Activated naive CD4-positive, alpha-beta T cell treated with anti-CD3 and anti-CD28 coated beads for 36 hours (primary cell): Measurements from ENCODE around the gene MIA2. TPM values are rescaled to one million over a fixed set of nuclear protein-coding genes. Genes with fewer than 3 reads are reported as not detected.

Source experiments
- CTCF ChIA-PET: fragments of 350-600 bp; sonication (Branson Sonifier 250); formaldehyde crosslinking; loops from one replicate; lab custom pipeline; 2021; ENCODE audit warnings: antibody characterized with exemption; lab: Charles Lee
- DNase-seq: peaks from one replicate; pipeline ENCODE4 v3.0.0-alpha.2; 2020
- H3K27ac Mint-ChIP-seq: one replicate; pipeline ENCODE4 v1.8.0; 2021; ENCODE audit warnings: mild to moderate bottlenecking, mixed read lengths
- H3K27me3 Mint-ChIP-seq: one replicate; pipeline ENCODE4 v1.8.0; 2021; ENCODE audit warnings: low read depth, mixed read lengths
- H3K36me3 Mint-ChIP-seq: one replicate; pipeline ENCODE4 v1.8.0; 2021; ENCODE audit warnings: low read depth, mixed read lengths
- H3K4me1 Mint-ChIP-seq: one replicate; pipeline ENCODE4 v1.8.0; 2021; ENCODE audit warnings: low read depth, mixed read lengths
- H3K4me3 Mint-ChIP-seq: one replicate; pipeline ENCODE4 v1.8.0; 2021; ENCODE audit warnings: mild to moderate bottlenecking, moderate library complexity, mixed read lengths
- H3K9me3 Mint-ChIP-seq: one replicate; pipeline ENCODE4 v1.8.0; 2021; ENCODE audit warnings: mixed read lengths
- intact Hi-C: fragments of 100-400 bp; cut with micrococcal nuclease; formaldehyde crosslinking; loops from one replicate; pipeline ENCODE4 v1.15.1; 2023
- total RNA-seq, 2 experiments: library from RNA; stranded (reverse); gene quantifications; one replicate each; pipeline ENCODE4 v1.2.3, GENCODE V29; 2021

Gene MIA2
- total RNA-seq, 2 experiments from 2014 or later = 19.9 to 20.9 TPM

- no peak overlapping the region for H3K4me3 Mint-ChIP-seq
- intact Hi-C loops = no loop called here
- CTCF ChIA-PET = interaction anchor here (0.6 kb wide), 1 partner anchor 488 kb away, joined by 3 read pairs; no protein-coding TSS in a partner anchor
- no peaks in the 10 kb centered on the region for H3K27me3 Mint-ChIP-seq
- H3K36me3 Mint-ChIP-seq = peaks cover 57% of the 10 kb centered on the region
- no peak for DNase-seq
- H3K9me3 Mint-ChIP-seq = peaks cover 28% of the 10 kb centered on the region
- no peaks in the 10 kb centered on the region for H3K4me1 Mint-ChIP-seq
- no peak overlapping the region for H3K27ac Mint-ChIP-seq
These were observed 130.8 kb downstream of the MIA2 start for GRCh38 chr14:39364509-39364908.

- Mint-ChIP-seq H3K36me3 (peaks cover 50% of the 10 kb centered on the region), H3K9me3 (peaks cover 28% of the 10 kb centered on the region), H3K4me1 (no peaks in the 10 kb centered on the region), H3K27ac (no peak overlapping the region), H3K27me3 (no peaks in the 10 kb centered on the region), H3K4me3 (no peak overlapping the region)
- CTCF ChIA-PET = interaction anchor here (1.2 to 2.0 kb wide), 2 partner anchors 60 to 134 kb away, joined by 3 to 5 read pairs; no protein-coding TSS in a partner anchor
- intact Hi-C loops = no loop called here
- DNase-seq = no peak
These were observed 131.6 kb downstream of the MIA2 start for GRCh38 chr14:39365354-39365753.

GRCh38 chr14:39366460-39367386 is 133.0 kb downstream of the MIA2 start:
- H3K27ac Mint-ChIP-seq = no peak overlapping the region
- H3K27me3 Mint-ChIP-seq = no peaks in the 10 kb centered on the region
- intact Hi-C loops = no loop called here
- H3K36me3 Mint-ChIP-seq = peaks cover 42% of the 10 kb centered on the region
- CTCF ChIA-PET = interaction anchor here (0.7 to 2.0 kb wide), 3 partner anchors 59 to 135 kb away, joined by 3 to 5 read pairs (median 3); no protein-coding TSS in a partner anchor
- no peak for DNase-seq
- H3K4me1 Mint-ChIP-seq = no peaks in the 10 kb centered on the region
- H3K9me3 Mint-ChIP-seq = peaks cover 28% of the 10 kb centered on the region
- H3K4me3 Mint-ChIP-seq = no peak overlapping the region

GRCh38 chr14:39367387-39367751 is 133.7 kb downstream of the MIA2 start:
- CTCF ChIA-PET = interaction anchor here (0.7 to 2.0 kb wide), 2 partner anchors 59 to 136 kb away, joined by 3 to 5 read pairs; no protein-coding TSS in a partner anchor
- H3K9me3 Mint-ChIP-seq = peaks cover 28% of the 10 kb centered on the region
- peaks cover 35% of the 10 kb centered on the region for H3K36me3 Mint-ChIP-seq
- DNase-seq = no peak
- H3K27me3 Mint-ChIP-seq = no peaks in the 10 kb centered on the region
- no peaks in the 10 kb centered on the region for H3K4me1 Mint-ChIP-seq
- H3K27ac Mint-ChIP-seq = no peak overlapping the region
- intact Hi-C loops = no loop called here
- no peak overlapping the region for H3K4me3 Mint-ChIP-seq

GRCh38 chr14:39368261-39368959 is 134.7 kb downstream of the MIA2 start:
- Mint-ChIP-seq H3K27ac (no peak overlapping the region), H3K4me1 (no peaks in the 10 kb centered on the region), H3K36me3 (peaks cover 28% of the 10 kb centered on the region), H3K9me3 (peaks cover 20% of the 10 kb centered on the region), H3K4me3 (no peak overlapping the region), H3K27me3 (no peaks in the 10 kb centered on the region)
- CTCF ChIA-PET = interaction anchor here (0.7 to 2.1 kb wide), 4 partner anchors 59 to 192 kb away, joined by 3 to 9 read pairs (median 4); no protein-coding TSS in a partner anchor
- intact Hi-C loops = loop anchor here (1.0 kb wide), 2 partner anchors 137 to 261 kb away; no protein-coding TSS in a partner anchor
- DNase-seq = peak; percentile 63

GRCh38 chr14:39369029-39369428 is 135.3 kb downstream of the MIA2 start:
- Mint-ChIP-seq H3K27ac (no peak overlapping the region), H3K36me3 (peaks cover 23% of the 10 kb centered on the region), H3K4me3 (no peak overlapping the region), H3K9me3 (peaks cover 14% of the 10 kb centered on the region), H3K27me3 (no peaks in the 10 kb centered on the region), H3K4me1 (no peaks in the 10 kb centered on the region)
- DNase-seq = no peak
- intact Hi-C loops = no loop called here
- CTCF ChIA-PET = interaction anchor here (0.7 to 2.1 kb wide), 3 partner anchors 59 to 191 kb away, joined by 3 to 9 read pairs (median 3); no protein-coding TSS in a partner anchor

- Mint-ChIP-seq H3K27ac (no peak overlapping the region), H3K4me1 (no peaks in the 10 kb centered on the region), H3K27me3 (no peaks in the 10 kb centered on the region), H3K9me3 (peaks cover 5% of the 10 kb centered on the region), H3K4me3 (no peak overlapping the region), H3K36me3 (peaks cover 11% of the 10 kb centered on the region)
- CTCF ChIA-PET = interaction anchor here (0.9 kb wide), 1 partner anchor 186 kb away, joined by 3 read pairs; no protein-coding TSS in a partner anchor
- DNase-seq = no peak
- intact Hi-C loops = no loop called here
These were observed 136.7 kb downstream of the MIA2 start for GRCh38 chr14:39370415-39370814.

GRCh38 chr14:39372656-39373055 is 138.9 kb downstream of the MIA2 start:
- CTCF ChIA-PET = interaction anchor here (0.7 to 1.0 kb wide), 3 partner anchors 9 to 281 kb away, joined by 3 to 5 read pairs (median 4); no protein-coding TSS in a partner anchor
- intact Hi-C loops = no loop called here

GRCh38 chr14:39374851-39375250 is 141.1 kb downstream of the MIA2 start:
- intact Hi-C loops = no loop called here
- peaks cover 8% of the 10 kb centered on the region for H3K4me1 Mint-ChIP-seq
- no peaks in the 10 kb centered on the region for H3K27me3 Mint-ChIP-seq
- no peak overlapping the region for H3K4me3 Mint-ChIP-seq
- no peak overlapping the region for H3K27ac Mint-ChIP-seq
- H3K9me3 Mint-ChIP-seq = no peaks in the 10 kb centered on the region
- no peak for DNase-seq
- CTCF ChIA-PET = interaction anchor here (0.6 kb wide), 1 partner anchor 397 kb away, joined by 3 read pairs; no protein-coding TSS in a partner anchor
- H3K36me3 Mint-ChIP-seq = peaks cover 7% of the 10 kb centered on the region

More at GRCh38 chr14:39372656-39373055, 138.9 kb downstream of the MIA2 start:
- no peak overlapping the region for H3K4me3 Mint-ChIP-seq
- H3K36me3 Mint-ChIP-seq = peaks cover 7% of the 10 kb centered on the region
- DNase-seq = no peak
- H3K27me3 Mint-ChIP-seq = no peaks in the 10 kb centered on the region
- H3K9me3 Mint-ChIP-seq = no peaks in the 10 kb centered on the region
- peaks cover 8% of the 10 kb centered on the region for H3K4me1 Mint-ChIP-seq
- H3K27ac Mint-ChIP-seq = no peak overlapping the region

- Mint-ChIP-seq H3K27ac (no peak overlapping the region), H3K4me3 (no peak overlapping the region), H3K9me3 (no peaks in the 10 kb centered on the region), H3K27me3 (no peaks in the 10 kb centered on the region), H3K36me3 (peaks cover 2% of the 10 kb centered on the region), H3K4me1 (peaks cover 8% of the 10 kb centered on the region)
- CTCF ChIA-PET = interaction anchor here (0.6 kb wide), 1 partner anchor 252 kb away, joined by 3 read pairs; no protein-coding TSS in a partner anchor
- intact Hi-C loops = no loop called here
- DNase-seq = no peak
These were observed 143.1 kb downstream of the MIA2 start for GRCh38 chr14:39376667-39377403.

GRCh38 chr14:39381366-39381765 is 147.7 kb downstream of the MIA2 start:
- Mint-ChIP-seq H3K36me3 (peaks cover 4% of the 10 kb centered on the region), H3K27me3 (no peaks in the 10 kb centered on the region), H3K27ac (no peak overlapping the region), H3K9me3 (no peaks in the 10 kb centered on the region), H3K4me3 (no peak overlapping the region), H3K4me1 (peaks cover 30% of the 10 kb centered on the region)
- intact Hi-C loops = loop anchor here (5.0 kb wide), 1 partner anchor 279 kb away; the partner anchor contains the start of gene SEC23A
- no peak for DNase-seq
- CTCF ChIA-PET = interaction anchor here (0.6 to 1.6 kb wide), 3 partner anchors 13 to 64 kb away, joined by 3 to 8 read pairs (median 3); no protein-coding TSS in a partner anchor
